PC-9 (cell line): Measurements from ENCODE around the gene MCM5.

ENCODE experiments used
- CTCF ChIP-seq: fragments of 200-600 bp; sonication (generic); conservative IDR thresholded peaks from 2 replicates; pipeline ENCODE4 v1.6.1; 2017; ENCODE audit warnings: mixed run types, antibody characterized with exemption, mild to moderate bottlenecking, moderate library complexity
- EZH2 ChIP-seq: fragments of 200-600 bp; sonication (generic); IDR thresholded peaks from 2 replicates; pipeline ENCODE4 v1.8.0; 2017; ENCODE audit warnings: antibody characterized with exemption, low read depth

- TF ChIP-seq CTCF, result no peak
- TF ChIP-seq EZH2, result no peak
These were observed 11.2 kb downstream of the MCM5 start for GRCh38 chr22:35411102-35411501.
